H54 (cell line): Measurements from ENCODE around the gene DIS3.
"Not testable (repeated sequence)": the region's sequence is repeated elsewhere in the genome, so short reads cannot be mapped to it uniquely, and the experiment has no call there.

Experiments used
- DNase-seq: peaks from one replicate; pipeline ENCODE4 v3.0.0; 2011; ENCODE audit warnings: low spot score, mixed read lengths; ENCODE audit not compliant: insufficient read length
- FAIRE-seq: peaks from 3 replicates; lab custom pipeline; 2011; peaks lifted over from hg19 to GRCh38; lab: Jason Lieb, UNC
- POLR2A ChIP-seq: IDR thresholded peaks from 2 replicates; pipeline ENCODE4 v1.6.1; 2011; ENCODE audit warnings: low read depth, mild to moderate bottlenecking, low read length

The DIS3 gene

GRCh38 chr13:72782717-72783116, 1.0 kb upstream of the DIS3 start:
- FAIRE-seq (peak; percentile 41), DNase-seq (no peak)
- TF ChIP-seq POLR2A = no peak

- no peak for TF ChIP-seq POLR2A
- FAIRE-seq = no peak
- no peak for DNase-seq
Measured at GRCh38 chr13:72774019-72774418, 7.7 kb downstream of the DIS3 start.

GRCh38 chr13:72763411-72763810, 18.3 kb downstream of the DIS3 start:
- FAIRE-seq (no peak), DNase-seq (no peak)
- no peak for TF ChIP-seq POLR2A

GRCh38 chr13:72760189-72760588, 21.5 kb downstream of the DIS3 start:
- no peak for DNase-seq
- no peak for FAIRE-seq
- no peak for TF ChIP-seq POLR2A

- TF ChIP-seq POLR2A = no peak
- DNase-seq (no peak), FAIRE-seq (no peak)
Measured at GRCh38 chr13:72757792-72758535, 23.7 kb downstream of the DIS3 start.

GRCh38 chr13:72754111-72754510, 27.6 kb downstream of the DIS3 start:
- FAIRE-seq (no peak), DNase-seq (no peak)
- TF ChIP-seq POLR2A = no peak

GRCh38 chr13:72751220-72751619, 30.5 kb downstream of the DIS3 start:
- TF ChIP-seq POLR2A = no peak
- no peak for FAIRE-seq
- no peak for DNase-seq

- FAIRE-seq (no peak), DNase-seq (no peak)
- no peak for TF ChIP-seq POLR2A
Measured at GRCh38 chr13:72745260-72745659, 36.4 kb downstream of the DIS3 start.

GRCh38 chr13:72740015-72740414, 41.7 kb downstream of the DIS3 start:
- no peak for FAIRE-seq
- TF ChIP-seq POLR2A = no peak
- DNase-seq = no peak

GRCh38 chr13:72737033-72737432, 44.7 kb downstream of the DIS3 start:
- TF ChIP-seq POLR2A = no peak
- DNase-seq (no peak), FAIRE-seq (no peak)

- FAIRE-seq (no peak), DNase-seq (no peak)
- no peak for TF ChIP-seq POLR2A
Measured at GRCh38 chr13:72728290-72728605, 53.5 kb downstream of the DIS3 start.

- DNase-seq (peak; percentile 89), FAIRE-seq (peak; percentile 100)
- peak; percentile 59 for TF ChIP-seq POLR2A
Measured at GRCh38 chr13:72727417-72728289, 54.0 kb downstream of the DIS3 start, which contains the start of the genes BORA and MZT1. Gene BORA (plus strand): TSS chr13:72727923. CDS start chr13:72728941, 1,018 bp downstream. Gene MZT1 (minus strand): TSS chr13:72727629. CDS start chr13:72727602, 27 bp downstream.

- DNase-seq (peak; percentile 30), FAIRE-seq (no peak)
- no peak for TF ChIP-seq POLR2A
Measured at GRCh38 chr13:72726726-72727416, 54.8 kb downstream of the DIS3 start.

GRCh38 chr13:72726185-72726584, 55.5 kb downstream of the DIS3 start:
- DNase-seq, FAIRE-seq: not testable (repeated sequence)
